Fibroblast of the aortic adventitia (primary cell): Measurements from ENCODE around the gene MAGIX. TPM values are rescaled to one million over a fixed set of nuclear protein-coding genes. Genes with fewer than 3 reads are reported as not detected.

Source experiments
- DNase-seq: peaks from one replicate; pipeline ENCODE4 v3.0.0-alpha.2; 2010; ENCODE audit warnings: low read depth
- H3K4me3 ChIP-seq: 2 replicates; pipeline ENCODE4 v1.5.1; 2011; ENCODE audit warnings: low read depth, mild to moderate bottlenecking, control low read depth, low read length, moderate library complexity
- CTCF ChIP-seq: IDR thresholded peaks from 2 replicates; pipeline ENCODE4 v1.5.1; 2011; ENCODE audit warnings: mild to moderate bottlenecking, low read length, control low read depth, inconsistent platforms; ENCODE audit not compliant: insufficient read depth
- total RNA-seq: library from RNA; depleted of rRNA; stranded (reverse); fragments of >200 nt; gene quantifications from 2 replicates; pipeline ENCODE4 v1.2.3, GENCODE V29; 2012; ENCODE audit warnings: low replicate concordance

The MAGIX gene
- total RNA-seq, 1 donor = 1.7 TPM

GRCh38 chrX:49198540-49199314, 36.2 kb downstream of the MAGIX start:
- TF ChIP-seq CTCF = no peak
- H3K4me3 ChIP-seq = no peak overlapping the region
- DNase-seq = no peak

- TF ChIP-seq CTCF = no peak
- no peak for DNase-seq
- no peak overlapping the region for H3K4me3 ChIP-seq
These were observed 36.7 kb downstream of the MAGIX start for GRCh38 chrX:49199315-49199595.

GRCh38 chrX:49199906-49200771, 37.6 kb downstream of the MAGIX start, which contains the start of gene SYP:
TSS of gene SYP (minus strand) at chrX:49200193. CDS start at chrX:49200186, 7 bp downstream.
- H3K4me3 ChIP-seq = peak within 1 kb of the TSS; percentile 47
- no peak for TF ChIP-seq CTCF
- DNase-seq = peak; percentile 74

- no peak overlapping the region for H3K4me3 ChIP-seq
- TF ChIP-seq CTCF = no peak
- no peak for DNase-seq
These were observed 39.5 kb downstream of the MAGIX start for GRCh38 chrX:49202022-49202421.

- no peak for DNase-seq
- H3K4me3 ChIP-seq = no peak overlapping the region
- no peak for TF ChIP-seq CTCF
These were observed 41.0 kb downstream of the MAGIX start for GRCh38 chrX:49203536-49203935.

GRCh38 chrX:49204017-49204416, 41.5 kb downstream of the MAGIX start:
- no peak for TF ChIP-seq CTCF
- no peak for DNase-seq
- no peak overlapping the region for H3K4me3 ChIP-seq
